EL (cell line): ENCODE data around the gene ATG4B.
"Not testable (repeated sequence)": the region's sequence is repeated elsewhere in the genome, so short reads cannot be mapped to it uniquely, and the experiment has no call there.

Source experiments
- DNase-seq: peaks from one replicate; pipeline ENCODE4 v3.0.0-alpha.2; 2016

The ATG4B gene

DNA sequence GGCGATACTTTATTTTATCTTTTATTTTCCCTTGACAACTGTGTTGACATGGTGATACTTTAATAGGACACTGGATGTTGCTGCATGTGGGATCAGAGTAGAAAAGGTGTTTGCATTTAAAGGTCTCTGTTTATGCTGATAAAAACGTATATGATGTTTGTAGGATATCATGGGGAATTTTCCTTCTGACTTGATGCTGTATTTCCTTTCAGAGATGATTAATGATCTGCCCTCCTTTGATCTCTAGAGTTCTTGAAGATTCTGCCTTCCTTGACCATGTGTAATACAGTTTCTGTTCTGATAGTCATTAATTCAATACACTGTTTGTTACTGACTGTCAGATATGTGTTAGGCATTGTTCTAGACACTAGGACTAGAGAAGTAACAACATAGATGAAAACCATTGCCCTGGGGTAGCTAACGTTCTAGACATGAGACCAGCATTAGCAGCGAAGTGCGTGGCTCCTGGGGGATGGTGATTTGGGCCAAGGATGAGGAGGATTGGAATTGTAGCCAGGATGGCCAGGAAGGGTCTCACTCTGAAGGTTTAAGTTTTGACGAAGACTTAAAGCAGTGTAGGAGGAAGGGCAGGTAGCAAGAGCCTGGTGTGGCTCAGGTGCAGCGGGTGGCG, 2.8 kb downstream of the ATG4B start:
- no peak for DNase-seq

DNA sequence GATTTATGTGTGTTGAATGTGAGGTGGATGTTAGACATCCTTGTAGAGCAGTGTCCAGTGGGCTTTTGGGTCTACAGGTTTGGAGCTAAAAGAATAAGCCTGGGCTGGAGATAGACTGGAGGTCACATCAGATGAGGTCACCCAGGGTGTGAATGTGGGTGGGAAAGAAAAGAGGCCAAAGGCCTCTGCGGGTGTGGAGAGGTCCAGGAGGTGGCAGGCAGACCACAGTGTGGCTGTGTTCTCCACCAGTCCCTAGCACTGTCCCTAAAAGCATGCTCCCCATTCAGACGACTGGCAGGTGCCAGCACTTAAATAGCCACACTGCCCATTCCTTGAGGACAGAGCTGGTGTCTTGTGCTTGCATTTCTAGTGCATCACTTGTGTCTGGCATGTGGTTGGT, 4.1 kb downstream of the ATG4B start:
- no peak for DNase-seq

DNA sequence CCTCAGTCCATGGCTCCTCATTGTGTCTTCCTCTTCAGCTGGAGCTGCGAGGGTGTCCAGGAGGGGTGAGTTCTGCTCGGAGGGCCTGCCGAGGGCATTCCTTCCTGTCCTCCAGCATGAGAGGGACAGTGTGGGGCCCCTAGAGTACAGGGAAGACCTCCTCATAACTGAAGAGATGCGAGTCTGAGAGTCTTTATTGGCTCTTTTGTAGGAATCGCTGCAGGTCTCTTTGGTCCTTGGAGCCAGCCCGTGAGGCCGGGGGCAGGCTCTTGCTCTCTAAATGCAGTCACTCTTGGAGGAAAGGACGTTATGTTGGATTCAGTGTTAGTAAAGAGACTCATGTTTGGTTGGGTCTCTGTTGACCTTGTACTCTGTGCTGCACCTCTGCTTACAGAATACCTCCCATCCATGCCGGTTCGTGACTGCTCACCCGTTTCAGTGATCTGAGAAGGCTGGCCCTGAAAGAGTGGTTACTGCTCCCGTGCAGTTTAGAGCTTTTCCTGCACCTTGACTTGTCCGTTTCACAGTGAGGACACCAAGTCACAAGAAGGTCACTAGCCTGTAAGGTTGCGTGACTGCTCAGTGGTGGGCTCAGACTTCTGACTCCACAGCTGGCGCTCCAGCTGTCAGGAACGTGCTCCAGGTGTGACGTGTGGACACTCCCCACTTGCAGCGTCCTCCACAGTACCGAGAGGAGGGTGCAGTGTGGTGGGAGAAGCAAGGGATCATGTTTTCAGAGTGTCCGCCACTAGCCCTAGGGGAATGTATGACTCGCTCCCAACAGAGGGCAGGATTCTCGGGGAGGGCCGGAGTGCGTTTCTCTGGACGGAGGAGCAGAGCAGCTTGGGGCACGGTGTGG, 7.8 kb downstream of the ATG4B start:
- no peak for DNase-seq

DNA sequence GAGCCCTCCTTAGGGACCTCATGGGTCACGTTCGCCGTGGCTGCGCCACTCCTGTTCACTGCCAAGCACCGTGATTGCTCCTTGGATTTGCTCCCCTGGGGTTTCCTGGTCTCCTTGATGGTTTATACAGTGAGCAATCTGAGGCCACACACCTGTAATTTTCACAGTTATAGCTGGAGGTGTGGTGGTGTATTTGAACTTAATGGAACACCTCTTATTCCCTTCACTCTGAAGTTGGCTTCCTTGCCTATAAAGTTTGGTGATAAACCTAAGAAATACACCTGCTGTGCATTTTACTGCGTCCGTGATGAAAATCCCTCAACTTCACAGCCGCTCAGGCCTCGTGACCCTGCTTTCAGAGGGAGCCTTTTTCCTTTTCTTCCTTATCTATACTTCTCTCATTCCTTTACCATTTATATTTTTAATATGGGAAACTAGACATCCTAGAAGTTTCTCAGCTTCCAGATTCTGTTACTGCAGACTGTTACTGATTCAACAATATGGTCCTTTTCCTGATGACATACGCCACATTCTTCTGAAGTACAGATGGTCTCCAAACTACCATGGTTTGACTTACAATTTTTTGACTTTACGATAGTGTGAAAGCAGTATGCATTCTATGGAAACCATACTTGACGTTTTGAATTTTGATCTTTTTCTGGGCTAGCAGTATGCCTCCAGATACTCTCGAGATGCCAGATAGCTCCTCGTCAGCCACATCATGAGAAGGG, 8.6 kb downstream of the ATG4B start:
- DNase-seq: no peak

DNA sequence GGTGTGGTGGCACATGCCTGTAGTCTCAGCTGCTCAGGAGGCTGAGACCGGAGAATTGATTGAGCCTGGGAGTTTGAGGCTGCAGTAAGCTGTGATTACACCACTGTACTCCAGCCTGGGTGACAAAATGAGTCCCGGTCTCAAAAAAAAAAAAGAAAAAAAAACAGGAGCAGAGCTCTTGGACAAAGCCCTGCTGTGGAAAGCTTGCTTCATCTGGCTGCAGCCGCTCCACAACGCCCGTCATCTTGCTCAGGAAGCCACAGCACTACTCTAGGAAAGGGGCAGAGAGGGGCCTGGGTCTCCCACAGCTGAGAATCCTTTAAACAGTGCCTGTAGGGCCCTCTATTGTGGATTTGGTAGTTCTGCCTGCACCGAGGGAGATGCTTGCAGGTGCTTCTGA, 11.0 kb downstream of the ATG4B start:
- no peak for DNase-seq

DNA sequence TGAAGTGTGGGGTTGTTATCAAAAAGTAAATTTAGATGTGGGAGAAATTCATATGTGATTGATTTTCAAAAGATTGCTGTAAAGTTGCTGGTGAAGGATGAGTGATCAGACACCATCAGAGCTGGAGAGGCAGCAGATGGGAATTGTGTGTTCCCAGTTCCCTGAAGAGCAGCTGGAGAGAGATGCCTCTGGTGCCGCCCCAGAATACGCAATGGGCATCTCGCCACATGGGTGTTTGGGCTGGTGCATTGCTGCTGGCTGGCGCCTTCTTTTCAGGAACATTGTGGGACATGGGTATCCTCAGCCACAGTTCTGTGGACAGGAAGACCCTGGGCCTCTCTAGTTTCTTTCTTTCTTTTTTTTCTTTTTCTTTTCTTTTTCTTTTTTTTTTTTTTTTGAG, 11.9 kb downstream of the ATG4B start:
- DNase-seq: no peak

DNA sequence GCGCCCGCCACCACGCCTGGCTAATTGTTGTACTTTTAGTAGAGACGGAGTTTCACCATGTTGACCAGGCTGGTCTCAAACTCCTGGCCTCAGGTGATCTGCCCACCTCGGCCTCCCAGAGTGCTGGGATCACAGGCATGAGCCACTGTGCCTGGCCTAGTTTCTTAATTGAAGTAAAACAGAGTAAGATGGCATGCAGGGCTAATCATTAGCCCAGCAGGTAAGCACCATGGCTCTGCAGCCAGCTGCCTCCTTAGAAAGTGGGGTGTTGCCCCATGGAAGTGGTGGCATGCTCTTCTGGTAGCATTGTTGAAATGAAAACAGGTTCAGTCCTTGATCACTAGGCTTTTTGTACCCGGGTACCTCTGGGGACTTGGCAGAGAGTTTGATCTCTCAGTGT, 12.4 kb downstream of the ATG4B start:
- no peak for DNase-seq

DNA sequence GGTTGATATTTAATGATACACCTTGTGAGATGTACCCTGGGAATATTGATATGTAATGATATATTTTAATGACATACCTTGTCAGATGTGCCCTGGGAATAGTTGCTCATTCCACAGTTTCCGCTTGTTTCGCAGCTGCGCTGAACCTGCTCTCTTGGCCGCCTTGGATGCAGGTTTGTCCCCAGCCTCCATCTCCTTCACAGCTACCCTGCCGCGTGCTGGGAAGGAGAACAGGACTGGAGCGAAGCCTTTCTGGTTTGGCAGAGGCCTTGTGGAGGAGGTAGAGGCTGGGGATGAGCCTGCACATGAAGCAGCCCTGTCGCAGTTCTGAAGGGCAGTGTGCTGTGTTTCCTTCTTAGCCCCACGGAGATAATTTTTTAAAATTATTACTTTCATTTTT, 14.6 kb downstream of the ATG4B start:
- no peak for DNase-seq

DNA sequence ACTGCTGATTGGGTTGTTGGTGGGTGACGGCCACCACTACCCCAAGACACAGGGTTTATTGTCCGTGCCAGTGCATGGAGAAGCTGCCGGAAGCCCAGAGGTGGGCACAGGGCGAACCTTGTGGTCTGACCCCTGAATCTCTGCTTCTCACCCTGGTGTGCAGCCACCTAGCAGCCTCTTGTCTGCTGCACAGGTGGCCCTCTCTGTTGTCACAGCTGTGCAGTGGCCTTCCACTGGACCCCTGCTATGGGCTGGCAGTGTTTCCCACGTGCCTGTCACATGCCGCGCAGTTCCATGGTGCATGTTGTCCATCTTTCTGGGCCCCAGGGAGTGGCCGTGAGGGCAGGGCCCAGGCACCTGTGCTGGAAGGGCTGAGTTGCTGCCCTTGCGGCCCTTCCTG, 15.2 kb downstream of the ATG4B start:
- no peak for DNase-seq

DNA sequence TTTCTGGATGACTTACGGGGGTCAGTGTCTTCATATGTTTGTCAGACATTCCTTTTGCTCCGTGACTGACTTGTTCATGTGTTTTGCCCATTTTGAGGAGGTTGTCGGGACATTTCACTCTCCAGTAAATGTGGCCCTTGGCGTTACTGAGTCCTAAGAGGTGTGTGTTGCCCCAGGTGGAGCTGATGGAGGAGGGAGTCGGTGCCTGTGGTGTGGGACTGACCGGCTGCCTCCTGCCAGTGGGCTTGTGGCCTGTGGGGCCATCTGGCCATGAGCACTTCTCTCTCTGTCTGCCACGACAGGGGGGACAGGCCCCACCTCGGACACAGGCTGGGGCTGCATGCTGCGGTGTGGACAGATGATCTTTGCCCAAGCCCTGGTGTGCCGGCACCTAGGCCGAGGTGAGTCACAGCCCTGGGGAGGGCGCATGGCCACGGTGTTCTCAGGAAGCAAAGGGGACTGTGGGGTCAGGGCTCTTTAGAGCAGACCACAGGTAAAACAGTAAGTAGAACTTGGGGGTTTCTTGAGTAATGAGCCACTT, 15.8 kb downstream of the ATG4B start:
- DNase-seq: no peak

DNA sequence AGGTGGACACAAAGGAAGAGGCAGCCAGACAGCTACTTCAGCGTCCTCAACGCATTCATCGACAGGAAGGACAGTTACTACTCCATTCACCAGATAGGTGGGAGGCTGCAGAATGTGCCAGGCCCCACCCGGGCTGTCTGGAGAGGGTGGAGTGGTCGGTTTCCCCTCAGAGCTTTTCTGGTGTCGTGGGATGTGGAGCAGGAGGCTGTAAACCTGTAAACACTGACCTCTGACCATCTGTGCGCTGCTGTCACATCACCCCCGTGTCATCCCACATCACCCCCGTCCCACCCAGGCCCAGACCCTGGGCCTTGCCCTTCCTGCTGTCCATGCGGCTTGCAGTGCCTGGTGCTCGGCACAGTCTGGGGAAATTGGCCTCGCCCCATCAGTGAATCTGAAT, 17.1 kb downstream of the ATG4B start:
- DNase-seq: no peak

DNA sequence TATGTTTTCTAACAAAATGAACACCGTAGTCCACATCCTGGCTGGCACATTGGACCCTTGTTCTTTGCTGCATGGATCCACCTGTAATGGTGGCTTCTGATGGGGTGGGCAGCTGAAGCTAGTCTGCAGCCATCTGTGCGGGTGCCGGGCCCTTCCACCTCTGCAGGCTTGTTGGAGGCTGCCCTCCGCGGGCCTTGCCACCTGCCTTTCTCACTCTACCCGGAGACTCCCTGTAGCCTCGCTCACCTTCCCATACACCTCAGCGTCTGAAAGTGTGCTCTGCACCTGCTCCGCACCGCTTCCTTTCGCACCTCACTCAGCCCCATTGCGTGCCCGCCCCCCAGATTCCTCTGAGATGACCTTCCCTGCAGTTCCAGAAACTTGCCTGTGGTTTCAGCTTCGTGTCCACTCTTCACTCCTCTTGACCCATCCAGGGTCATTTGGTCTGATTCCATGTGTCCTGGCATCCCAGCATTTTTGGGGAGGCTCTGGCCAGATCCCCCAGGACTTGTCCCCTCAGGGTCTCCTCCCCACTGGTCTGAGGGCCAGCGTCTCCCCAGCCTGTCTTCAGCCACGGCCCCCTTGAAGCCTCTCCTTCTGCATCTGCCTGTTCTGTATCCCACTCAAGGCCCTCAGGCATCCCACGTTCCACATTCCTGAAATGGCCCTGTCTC, 18.2 kb downstream of the ATG4B start:
- no peak for DNase-seq

DNA sequence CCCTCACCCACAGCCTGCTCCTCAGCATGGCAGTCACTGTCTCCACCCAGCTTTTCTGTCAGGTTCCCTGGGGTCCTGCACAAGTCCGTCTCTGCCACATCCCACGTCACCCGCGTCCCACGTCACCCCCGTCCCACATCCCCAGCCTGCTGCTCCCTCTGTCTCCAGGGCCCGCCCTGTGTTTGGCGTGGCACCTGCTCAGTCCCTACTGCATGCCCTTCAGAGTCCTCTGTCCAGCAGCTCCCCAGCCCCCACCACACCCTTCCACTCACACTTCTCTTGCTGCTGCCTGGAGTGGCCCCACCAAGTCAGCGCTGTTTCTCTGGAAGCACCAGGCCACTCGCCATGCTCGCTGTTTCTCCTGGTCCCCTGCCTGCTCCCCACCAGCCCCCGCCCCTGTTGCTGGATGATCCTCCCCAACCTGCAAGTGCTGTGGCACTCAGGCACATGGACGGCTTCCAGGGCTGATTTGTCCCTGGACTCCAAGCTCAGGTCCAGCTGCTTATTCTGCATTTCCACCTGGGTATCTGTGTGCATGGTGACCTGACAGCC, 18.8 kb downstream of the ATG4B start:
- DNase-seq: no peak

DNA sequence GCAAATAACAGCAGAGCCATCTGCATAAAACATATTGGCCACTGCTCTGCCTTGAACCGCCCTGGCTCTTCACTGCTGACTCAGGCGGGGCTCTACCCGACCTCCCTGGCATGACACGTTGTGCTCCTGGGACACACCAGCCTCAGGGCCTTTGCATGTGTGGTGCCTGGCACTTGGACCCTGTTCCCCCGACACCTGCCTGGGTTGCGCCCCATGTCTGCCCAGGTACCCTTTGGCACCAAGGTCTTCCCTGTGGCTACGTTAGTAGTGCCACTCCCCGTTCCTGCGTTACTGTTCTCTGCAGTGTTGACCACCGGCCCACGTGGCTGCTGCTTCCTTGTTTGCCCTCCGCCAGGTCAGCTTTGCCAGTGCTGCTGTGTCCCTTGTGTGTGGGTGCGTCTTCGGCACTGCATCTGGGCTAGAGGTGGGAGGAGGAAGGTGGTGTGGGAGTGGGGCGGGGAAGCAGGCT, 20.3 kb downstream of the ATG4B start:
- no peak for DNase-seq

DNA sequence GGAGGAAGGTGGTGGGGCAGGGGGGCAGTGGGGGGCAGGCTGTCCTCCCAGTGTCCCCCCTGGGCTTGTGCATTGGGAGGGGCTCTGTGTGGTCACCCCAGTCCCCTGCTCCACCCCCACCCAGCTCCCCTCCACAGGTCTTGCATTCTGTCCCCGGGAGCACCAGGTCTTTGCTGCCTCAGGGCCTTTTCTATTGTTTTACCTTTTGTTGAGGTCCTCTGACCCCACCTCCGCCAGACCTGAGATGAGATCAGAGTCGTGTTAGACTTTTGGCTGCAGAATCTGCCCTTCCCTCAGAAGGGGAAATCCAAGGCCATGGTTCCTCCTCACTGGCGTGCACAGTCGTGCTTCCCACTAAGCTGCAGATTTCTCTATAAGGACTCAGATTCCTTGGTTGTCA, 20.8 kb downstream of the ATG4B start:
- no peak for DNase-seq

DNA sequence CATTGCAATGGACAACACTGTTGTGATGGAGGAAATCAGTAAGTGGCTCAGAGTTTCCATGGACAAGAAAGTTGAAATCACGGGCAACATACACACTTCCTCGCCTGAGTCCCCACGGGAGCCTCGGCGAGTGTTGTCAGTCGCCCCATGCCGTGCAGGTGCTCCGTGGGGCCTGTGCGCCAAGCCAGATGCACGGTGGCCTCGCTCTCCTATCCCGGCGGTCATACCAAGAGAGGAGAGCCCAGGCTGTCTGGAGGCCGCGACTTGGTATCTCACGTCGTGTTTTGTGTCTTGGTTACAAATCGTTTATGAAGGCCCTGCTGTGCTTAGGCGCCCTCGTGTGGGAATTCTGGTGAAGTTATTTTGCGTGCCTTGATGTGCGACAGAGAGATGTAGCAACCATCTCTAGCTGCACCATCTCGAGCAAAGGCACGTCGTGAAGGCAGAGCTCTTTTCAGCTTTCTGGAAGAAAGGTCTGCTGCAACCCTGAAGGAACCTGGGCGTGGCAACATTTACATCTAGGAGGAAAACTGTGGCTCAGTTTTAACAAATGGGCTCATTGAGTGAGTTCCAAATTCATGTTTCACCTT, 21.8 kb downstream of the ATG4B start:
- peak; percentile 61 for DNase-seq

DNA sequence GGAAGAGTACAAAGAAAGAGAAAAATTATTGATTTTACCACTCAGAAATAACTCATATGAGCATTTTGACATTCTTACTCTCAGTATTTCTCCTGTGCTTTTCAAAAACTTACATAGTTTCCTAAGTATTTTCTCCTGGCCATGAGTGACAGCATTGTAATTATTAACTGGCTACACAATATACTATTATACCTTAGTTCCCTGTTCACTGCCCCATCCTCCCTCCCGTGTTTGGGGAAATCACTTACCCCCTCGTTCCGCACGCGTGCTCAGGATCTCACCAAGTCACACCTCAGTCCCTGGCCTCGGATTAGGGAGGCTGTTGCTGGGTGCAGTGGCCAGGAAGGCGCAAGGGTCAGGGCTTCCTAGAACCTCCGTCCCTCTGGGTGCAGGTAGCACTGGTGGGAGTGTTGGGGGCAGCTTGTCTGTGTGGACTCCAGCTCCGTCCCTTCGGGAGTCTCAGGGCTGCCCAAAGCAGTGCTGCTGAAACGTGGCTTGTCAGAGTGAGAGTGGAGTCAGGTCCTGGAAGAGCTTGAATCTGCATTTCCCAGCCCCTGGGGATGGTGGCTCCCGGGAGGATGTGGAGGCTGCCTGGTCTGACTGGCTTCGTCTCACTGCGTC, 23.2 kb downstream of the ATG4B start:
- no peak for DNase-seq

DNA sequence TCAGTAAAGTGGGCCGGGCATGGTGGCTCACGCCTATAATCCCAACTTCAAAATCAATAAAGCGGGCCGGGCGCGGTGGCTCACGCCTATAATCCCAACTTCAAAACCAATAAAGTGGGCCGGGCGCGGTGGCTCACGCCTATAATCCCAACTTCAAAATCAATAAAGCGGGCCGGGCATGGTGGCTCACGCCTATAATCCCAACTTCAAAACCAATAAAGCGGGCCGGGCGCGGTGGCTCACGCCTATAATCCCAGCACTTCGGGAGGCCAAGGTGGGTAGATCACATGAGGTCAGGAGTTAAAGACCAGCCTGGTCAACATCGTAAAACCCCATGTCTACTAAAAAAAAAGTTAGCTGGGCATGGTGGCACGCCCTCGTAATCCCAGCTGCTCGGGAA, 25.2 kb downstream of the ATG4B start:
- not testable (repeated sequence) for DNase-seq

DNA sequence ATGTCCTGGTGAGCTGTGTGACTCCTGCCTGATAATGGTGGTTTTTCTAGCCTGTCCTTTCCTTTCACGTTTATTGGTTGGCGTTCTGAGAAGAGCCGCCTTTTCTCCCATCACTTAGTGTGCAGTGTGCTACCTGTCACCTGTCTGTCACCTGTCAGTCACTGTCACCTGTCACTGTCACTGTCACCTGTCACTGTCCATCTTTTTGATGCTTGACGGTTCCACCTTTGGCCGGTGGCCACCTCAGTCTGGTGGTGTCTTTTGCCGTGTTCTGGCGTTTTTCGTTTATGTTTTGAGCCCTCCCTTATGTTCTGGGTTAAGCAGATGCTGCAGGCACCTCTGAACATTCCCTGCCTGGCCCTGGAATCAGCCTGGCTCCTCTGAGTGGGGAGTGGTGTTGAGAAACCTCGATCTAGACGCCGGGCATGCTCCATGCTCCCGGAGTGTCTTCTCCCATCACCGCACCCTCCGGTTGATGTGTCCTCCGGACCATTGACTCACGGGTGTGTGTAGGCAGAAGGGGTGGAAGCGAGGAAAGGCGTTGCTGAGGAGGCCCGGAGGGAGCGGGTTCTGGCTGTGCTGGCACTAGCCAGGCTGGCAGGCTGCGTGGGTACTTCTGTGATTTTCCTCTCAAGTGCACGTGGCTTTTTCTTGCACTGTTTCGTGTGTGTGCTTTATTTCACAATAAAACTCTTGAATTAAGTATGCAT, 28.4 kb downstream of the ATG4B start:
- no peak for DNase-seq

DNA sequence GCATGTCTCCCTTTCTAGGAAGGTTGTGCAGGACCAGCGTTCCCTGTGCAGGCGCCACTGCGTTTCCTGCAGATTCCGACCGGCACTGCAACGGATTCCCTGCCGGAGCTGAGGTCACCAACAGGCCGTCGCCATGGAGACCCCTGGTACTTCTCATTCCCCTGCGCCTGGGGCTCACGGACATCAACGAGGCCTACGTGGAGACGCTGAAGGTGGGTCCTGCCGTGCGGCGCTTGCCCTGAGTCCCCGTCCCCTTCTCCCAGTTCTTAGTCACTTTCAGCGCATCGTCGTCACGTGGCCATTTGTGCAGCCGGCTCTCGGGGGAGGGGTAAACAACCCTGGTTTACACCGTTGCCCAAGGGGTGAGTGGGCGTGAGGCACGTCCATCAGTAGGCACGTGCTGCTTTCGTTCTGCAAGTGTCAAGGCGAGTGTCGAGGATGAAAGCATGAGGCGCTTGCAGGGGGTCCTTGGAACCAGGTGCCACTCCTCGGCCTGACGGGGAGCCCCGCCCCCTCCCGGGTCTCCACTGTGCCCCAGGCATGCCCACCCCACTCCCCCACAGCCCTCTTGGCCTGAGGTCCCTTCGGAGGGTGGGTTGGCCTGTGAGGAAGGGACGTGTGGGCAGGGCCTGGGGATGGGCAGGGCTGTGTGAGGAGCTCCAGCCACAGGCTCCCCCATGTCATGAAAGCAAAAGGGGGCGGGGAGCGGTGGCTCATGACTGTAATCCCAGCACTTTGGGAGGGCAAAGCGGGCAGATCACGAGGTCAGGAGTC, 29.3 kb downstream of the ATG4B start:
- no peak for DNase-seq
